Ishikawa (cell line): Measurements from ENCODE around the gene SSUH2.

Experiments used
- EP300 ChIP-seq: IDR thresholded peaks from 2 replicates; pipeline ENCODE4 v1.6.1; 2012; ENCODE audit warnings: borderline replicate concordance
- FOXM1 ChIP-seq: IDR thresholded peaks from 2 replicates; pipeline ENCODE4 v1.6.1; 2012; ENCODE audit warnings: low read depth, borderline replicate concordance
- RAD21 ChIP-seq: IDR thresholded peaks from 2 replicates; pipeline ENCODE4 v1.6.1; 2012; ENCODE audit warnings: low read depth
- REST ChIP-seq: IDR thresholded peaks from 2 replicates; pipeline ENCODE4 v1.6.1; 2012; ENCODE audit warnings: low read depth, mild to moderate bottlenecking
- TAF1 ChIP-seq: IDR thresholded peaks from 2 replicates; pipeline ENCODE4 v1.6.1; 2012; ENCODE audit warnings: low read depth, mild to moderate bottlenecking
- TCF12 ChIP-seq: IDR thresholded peaks from 2 replicates; pipeline ENCODE4 v1.6.1; 2012; ENCODE audit warnings: low read depth
- TEAD4 ChIP-seq: IDR thresholded peaks from 2 replicates; pipeline ENCODE4 v1.6.1; 2012
- YY1 ChIP-seq: IDR thresholded peaks from 2 replicates; pipeline ENCODE4 v1.6.1; 2012; ENCODE audit warnings: low read depth
- ZBTB7A ChIP-seq: IDR thresholded peaks from 2 replicates; pipeline ENCODE4 v1.6.1; 2012; ENCODE audit warnings: low read depth
- TF ChIP-seq, protein P1 (sequence below): IDR thresholded peaks from 2 replicates; pipeline ENCODE4 v1.6.1; 2012
- TF ChIP-seq, protein P2 (sequence below): IDR thresholded peaks from 2 replicates; pipeline ENCODE4 v1.6.1; 2012

GRCh38 chr3:8600457-8600856 is 44.1 kb downstream of the SSUH2 start:
- TF ChIP-seq YY1: no peak
- no peak for TF ChIP-seq TEAD4
- TF ChIP-seq EP300: no peak
- no peak for TF ChIP-seq TAF1
- no peak for TF ChIP-seq REST
- TF ChIP-seq, protein P1, sequence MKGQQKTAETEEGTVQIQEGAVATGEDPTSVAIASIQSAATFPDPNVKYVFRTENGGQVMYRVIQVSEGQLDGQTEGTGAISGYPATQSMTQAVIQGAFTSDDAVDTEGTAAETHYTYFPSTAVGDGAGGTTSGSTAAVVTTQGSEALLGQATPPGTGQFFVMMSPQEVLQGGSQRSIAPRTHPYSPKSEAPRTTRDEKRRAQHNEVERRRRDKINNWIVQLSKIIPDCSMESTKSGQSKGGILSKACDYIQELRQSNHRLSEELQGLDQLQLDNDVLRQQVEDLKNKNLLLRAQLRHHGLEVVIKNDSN: no peak
- no peak for TF ChIP-seq ZBTB7A
- TF ChIP-seq TCF12: no peak
- TF ChIP-seq RAD21: no peak
- TF ChIP-seq, protein P2, sequence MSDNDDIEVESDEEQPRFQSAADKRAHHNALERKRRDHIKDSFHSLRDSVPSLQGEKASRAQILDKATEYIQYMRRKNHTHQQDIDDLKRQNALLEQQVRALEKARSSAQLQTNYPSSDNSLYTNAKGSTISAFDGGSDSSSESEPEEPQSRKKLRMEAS: no peak
- TF ChIP-seq FOXM1: no peak
